ENCODE results near the gene DTNA.
"Not testable (repeated sequence)": the region's sequence is repeated elsewhere in the genome, so short reads cannot be mapped to it uniquely, and the experiment has no call there.

Gene DTNA

DNA sequence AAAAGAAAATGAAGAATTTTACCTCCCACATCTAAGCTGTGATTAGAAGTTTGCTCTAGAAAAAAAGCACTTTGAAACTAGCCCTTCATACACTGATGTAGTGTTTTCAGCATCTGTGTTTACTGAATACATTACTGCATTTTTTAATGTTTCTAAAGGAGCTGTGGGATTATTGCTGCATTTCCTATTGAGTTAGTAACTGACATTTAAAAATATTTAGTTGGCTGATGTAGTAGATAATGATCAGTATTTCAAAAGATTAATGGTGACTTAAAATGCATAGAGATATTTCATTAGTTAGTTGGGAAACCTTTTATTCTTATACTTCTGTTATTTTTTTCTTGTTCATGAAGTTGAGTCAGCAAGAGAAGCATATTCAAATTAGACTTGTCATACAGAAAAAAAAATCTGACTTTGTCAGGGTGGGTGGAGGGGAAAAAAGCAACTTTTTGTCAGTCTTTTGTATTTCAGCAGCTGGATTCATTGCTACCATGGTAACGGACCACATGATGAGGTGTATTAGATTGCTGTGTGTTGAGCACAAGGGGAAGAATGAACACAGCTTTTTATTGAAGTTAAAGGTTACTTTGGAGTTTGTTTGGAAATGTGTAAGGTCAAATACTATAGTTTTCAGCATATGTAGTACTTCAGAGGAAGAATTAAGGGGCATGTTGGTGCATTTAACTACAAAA is at the start of gene DTNA:
TSS of gene DTNA (plus strand) at position 549 of the 692 bp plus-strand sequence. CDS start 45,679 bp downstream, outside the sequence.
- ATAC-seq = no peak

- ATAC-seq = no peak
These were observed 49.5 kb upstream of the DTNA start for GRCh38 chr18:34660572-34660971.

DNA sequence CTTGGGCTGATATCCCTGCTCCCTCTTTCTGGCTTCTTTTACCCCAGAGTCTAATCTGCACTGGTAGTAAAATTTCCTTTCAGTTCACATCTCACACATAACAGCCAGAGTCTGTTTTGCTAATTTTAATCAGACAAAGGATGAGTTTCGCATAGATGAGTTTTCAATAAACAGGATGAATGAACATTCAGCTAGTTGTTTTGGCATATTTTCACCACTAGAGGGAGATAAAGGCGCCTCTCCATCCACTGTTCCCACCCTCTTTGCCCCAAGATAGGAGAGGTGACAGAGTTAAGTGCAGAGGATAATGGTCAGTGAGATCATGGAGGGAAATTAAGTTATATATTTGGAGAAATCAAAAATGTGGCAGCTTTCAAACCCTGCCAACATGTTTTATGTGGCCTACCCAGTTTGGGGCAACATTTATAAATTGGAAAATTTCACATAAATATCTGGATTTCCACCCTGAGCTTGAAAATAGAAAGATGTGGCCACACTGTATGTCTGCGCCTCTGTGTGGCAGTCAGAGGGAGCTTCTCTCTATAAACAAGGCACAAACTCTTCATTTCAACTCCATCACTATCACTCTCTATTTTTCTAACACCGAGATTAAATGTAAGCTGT is 48.5 kb upstream of the DTNA start:
- peak; percentile 17 to 28 for ATAC-seq

DNA sequence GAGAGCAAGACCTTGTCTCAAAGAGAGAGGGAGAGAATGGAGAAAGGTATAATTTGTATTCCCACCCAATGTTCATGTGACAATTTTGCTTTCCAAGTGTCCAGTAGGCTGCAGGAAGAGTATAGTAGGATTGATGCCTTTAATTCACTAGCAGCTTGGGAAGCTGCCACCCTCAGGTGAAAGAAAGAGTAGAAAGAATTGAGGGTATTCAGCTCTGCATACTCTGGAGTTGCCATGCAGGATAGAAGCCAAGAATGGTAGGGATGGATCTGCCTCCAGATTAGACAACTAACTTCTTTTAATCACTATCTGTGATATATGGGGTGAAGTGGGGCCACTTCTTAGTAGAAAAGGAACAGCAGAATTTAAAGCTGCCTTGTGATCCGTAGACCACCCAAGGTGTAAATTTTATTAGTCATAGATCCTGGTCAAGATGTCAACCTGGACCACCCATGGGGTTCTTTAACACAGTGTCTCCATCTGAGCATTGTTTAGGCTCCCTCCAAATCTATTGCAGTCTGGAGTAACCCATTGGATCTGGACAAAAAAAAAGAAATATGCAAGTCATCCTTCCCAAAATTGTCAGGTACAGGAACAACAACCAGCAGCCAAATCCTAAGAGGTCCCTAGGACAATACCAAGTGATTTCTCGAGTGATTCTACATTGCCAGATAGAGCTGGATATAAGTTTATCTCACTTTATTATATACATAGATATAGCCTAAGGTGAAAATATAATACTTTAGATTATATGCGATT is 33.1 kb upstream of the DTNA start:
- ATAC-seq = no peak

DNA sequence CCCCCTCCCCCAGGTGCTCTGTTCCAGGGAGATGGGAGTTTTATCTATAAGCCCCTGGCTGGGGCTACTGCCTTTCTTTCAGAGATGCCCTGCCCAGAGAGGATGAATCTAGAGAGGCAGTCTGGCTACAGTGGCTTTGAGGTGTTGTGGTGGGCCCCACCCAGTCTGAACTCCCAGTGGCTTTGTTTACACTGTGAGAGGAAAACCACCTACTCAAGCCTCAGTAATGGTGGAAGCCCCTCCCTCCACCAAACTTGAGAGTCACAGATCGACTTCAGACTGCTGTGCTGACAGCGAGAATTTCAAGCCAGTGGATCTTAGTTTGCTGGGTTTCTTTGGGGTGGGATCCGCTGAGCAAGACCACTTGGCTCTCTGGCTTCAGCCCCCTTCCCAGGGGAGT is 20.3 kb upstream of the DTNA start:
- ATAC-seq = not testable (repeated sequence)

DNA sequence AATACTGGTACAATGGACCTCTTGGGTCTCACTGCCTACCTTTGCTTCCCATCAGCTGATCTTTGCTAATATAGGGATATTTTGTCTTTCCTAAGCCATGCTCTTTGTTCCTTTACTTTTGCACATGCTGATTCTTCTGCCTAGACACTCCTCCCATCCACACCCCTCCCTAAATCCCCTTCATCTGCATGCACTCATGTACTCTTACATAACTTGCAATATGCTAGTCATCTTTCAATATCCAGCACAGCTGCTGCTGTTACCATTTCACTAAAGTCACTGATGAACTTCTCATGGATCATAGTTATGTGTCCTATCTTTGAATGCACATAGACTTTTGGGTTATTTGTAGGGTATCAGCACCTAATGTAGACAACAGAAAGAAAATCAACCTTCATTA is 18.5 kb upstream of the DTNA start:
- ATAC-seq = no peak

GRCh38 chr18:34694591-34695165 is 15.4 kb upstream of the DTNA start:
- no peak for ATAC-seq

GRCh38 chr18:34695310-34695709 is 14.8 kb upstream of the DTNA start:
- ATAC-seq = no peak

DNA sequence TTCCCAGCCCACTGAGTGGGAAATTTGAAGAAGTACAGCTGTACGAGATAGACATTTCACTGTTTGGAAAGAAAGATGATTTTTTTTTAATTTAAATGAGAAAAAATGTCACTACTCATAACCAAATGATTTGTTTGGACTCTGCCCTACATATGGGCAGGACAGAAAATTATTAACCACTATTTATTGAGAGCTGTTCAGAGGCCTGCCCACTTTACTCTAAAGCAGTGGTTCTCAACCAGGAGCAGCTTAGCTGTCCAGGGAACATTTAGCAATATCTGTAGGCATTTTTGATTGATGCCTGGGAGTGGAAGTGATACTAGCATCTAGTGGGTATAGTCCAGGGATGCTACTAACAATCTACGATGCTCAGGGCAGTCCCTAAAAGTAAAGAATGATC is 13.4 kb upstream of the DTNA start:
- ATAC-seq = no peak

GRCh38 chr18:34697233-34697632 is 12.9 kb upstream of the DTNA start:
- no peak for ATAC-seq

GRCh38 chr18:34697891-34698290 is 12.2 kb upstream of the DTNA start:
- no peak for ATAC-seq

DNA sequence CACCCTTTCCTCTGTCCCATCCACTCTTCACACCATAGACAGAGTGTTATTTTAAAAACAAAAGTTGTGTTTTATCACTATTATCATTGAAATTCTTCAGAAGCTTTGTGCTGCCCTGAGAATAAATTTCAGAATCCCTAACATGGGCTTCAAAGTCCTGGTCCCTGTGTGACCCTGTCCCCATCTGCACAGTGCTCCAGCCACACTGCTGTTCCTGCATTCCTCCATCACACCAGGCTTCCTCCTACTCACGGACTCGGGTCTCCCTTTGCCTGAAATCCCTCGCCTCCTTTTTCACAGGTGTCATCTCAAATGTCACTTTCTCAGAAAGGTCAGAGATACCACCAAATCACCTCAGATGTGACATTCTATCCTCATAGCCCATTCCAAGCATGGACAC is 8.2 kb upstream of the DTNA start:
- ATAC-seq = no peak

DNA sequence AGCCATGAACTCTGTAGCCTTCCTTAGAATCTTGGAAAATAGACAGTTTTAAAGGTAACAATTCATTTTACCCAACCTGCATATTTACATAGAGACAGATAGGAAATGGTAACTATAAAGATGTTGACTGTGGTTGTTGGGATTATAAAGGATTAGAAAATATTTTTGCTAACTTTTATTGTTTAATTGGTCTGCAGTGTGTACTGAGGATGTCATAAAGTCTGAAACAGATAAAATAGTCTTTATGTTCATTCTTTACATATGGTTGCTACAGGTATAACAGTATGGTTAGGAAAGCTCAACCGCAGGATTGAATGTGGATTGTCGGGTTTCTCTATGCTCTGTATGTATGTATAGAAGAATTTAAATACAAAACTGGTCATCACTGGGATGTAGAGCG is 7.3 kb upstream of the DTNA start:
- ATAC-seq = no peak

- ATAC-seq = no peak
These were observed 6.0 kb upstream of the DTNA start for GRCh38 chr18:34704074-34704473.

GRCh38 chr18:34704823-34705222 is 5.3 kb upstream of the DTNA start:
- no peak for ATAC-seq

GRCh38 chr18:34707670-34708069 is 2.4 kb upstream of the DTNA start:
- no peak for ATAC-seq

- no peak for ATAC-seq
These were observed 994 bp upstream of the DTNA start for GRCh38 chr18:34709104-34709503.

DNA sequence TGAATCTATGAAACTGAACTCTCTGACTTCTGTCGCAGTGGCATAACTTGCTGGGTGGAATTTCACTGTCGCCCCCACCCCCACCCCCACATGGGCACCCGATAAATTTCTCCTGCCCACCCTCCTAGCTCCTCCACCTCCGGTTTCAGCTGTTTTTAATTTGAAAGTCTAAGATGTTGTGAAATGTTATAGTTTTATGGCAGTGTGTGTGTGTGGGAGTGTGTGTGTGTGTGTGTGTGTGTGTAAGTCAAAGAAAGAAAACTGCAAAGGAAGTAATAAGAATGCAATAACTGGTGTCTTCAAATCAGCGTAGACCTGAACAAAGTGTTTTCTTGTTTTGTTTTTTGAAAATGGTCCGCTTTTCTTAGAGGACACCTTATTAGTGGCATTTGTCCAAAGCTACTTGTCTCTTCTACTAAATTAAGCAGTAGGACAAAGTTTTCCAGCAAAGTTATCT is 388 bp downstream of the DTNA start:
- no peak for ATAC-seq

DNA sequence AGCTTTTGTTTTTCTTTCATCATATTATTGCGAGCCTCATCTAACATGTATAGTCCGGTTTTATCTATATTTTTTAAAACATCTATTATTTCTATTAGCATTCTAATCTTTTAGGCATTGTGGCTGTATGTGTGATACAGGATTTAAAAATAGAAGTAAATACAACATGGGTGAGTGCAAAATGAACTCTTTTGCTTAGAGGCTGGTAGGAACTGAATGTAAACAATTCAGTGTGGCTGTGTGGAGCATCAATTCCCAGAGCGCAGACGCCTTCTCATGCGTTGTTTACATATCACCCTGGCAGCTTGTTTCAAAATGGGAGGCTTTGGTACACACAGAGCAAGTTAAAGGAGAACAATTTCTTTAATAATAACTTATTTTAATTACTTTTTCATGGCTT is 836 bp downstream of the DTNA start:
- no peak for ATAC-seq

DNA sequence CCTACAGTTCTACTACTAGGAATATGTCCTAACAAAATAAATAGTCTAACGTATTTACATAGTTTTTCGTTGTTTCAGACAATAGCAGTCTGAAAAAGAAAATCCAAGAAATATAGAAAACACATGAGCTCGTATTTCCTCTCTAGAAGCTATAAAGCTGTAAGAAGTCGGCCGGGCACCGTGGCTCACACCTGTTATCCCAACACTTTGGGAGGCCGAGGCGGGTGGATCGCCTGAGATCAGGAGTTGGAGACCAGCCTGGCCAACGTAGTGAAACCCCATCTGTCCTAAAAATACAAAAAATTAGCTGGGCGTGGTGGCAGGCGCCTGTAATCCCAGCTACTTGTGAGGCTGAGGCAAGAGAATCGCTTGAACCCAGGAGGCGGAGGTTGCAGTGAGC is 6.0 kb downstream of the DTNA start:
- not testable (repeated sequence) for ATAC-seq

DNA sequence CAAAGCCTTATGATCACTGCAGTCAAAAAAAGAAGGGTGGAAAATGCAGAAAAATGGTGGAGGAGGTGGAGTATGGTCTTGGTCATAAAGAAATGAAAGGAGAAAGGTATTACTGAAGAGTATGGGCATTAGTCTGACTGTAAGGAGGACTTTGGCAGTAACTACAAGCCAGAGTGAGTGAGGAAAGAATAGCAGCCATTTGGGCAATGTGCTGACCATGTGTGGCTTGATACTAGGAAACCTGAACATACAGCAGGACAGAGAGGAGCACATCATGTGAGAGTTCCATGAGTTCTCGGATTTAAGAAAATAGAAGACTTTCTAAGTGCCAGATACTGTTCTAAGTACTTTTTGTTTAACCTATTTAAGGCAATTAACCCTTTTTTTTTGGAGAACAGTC is 8.5 kb downstream of the DTNA start:
- ATAC-seq = no peak

DNA sequence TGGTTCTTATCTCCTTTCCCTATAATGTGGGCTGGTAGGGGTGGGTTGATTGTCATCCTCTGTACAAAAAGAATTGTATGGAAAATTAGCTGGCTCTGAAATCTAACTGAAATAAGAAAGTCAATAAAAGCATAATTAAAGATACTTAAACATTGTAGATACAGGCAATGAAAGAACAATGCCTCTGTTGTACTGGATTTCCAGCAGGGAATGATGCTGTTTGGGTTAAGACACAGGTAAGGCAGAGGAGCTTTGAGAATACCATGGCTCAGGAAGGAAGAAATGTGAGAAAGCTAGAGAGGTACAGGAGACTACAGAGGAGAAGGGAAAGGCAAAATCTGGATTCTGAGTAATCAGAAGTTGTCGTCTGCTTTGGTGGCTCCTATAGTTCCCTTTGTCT is 10.1 kb downstream of the DTNA start:
- ATAC-seq = no peak

GRCh38 chr18:34723143-34723542 is 13.0 kb downstream of the DTNA start:
- no peak for ATAC-seq

DNA sequence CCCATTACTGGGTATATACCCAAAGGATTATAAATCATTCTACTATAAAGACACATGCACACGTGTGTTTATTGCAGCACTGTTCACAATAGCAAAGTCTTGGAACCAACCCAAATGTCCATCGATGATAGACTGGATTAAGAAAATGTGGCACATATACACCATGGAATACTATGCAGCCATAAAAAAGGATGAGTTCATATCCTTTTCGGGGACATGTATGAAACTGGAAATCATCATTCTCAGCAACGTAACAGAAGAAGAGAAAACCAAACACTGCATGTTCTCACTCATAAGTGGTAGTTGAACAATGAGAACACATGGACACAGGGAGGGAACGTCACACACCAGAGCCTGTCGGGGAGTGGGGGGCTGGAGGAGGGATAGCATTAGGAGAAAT is 15.6 kb downstream of the DTNA start:
- not testable (repeated sequence) for ATAC-seq
